Lower leg skin (tissue), 4 donors: ENCODE data around the gene MT1F. TPM values are rescaled to one million over a fixed set of nuclear protein-coding genes. Genes with fewer than 3 reads are reported as not detected.
"Not testable (repeated sequence)": the region's sequence is repeated elsewhere in the genome, so short reads cannot be mapped to it uniquely, and the experiment has no call there.

ENCODE experiments used
- DNase-seq, 2 donors: peaks; one replicate each; pipeline ENCODE4 v3.0.0-alpha.2; 2019; ENCODE audit warnings: low spot score in 2 of 2
- H3K4me3 ChIP-seq: fragments of 200-600 bp; sonication (generic); 2 replicates; pipeline ENCODE4 v1.5.1; 2017; ENCODE audit warnings: mild to moderate bottlenecking, low read depth; ENCODE audit not compliant: poor library complexity, severe bottlenecking
- CTCF ChIP-seq, 3 donors: fragments of 450-650 bp; IDR thresholded peaks; one replicate each; pipeline ENCODE4 v1.5.1; 2016; ENCODE audit warnings: antibody characterized with exemption in 3 of 3, mild to moderate bottlenecking in 3 of 3, moderate library complexity in 2 of 3
- POLR2A ChIP-seq, 2 donors: fragments of 450-650 bp; IDR thresholded peaks; one replicate each; pipeline ENCODE4 v1.6.1; 2016 to 2017; ENCODE audit warnings: antibody characterized with exemption in 2 of 2, mild to moderate bottlenecking in 1 of 2, moderate library complexity in 1 of 2
- WGBS, 2 donors: methylation state at CpG; one replicate each; pipeline ENCODE4 v1.1.5; 2018; 5-methylcytosine and 5-hydroxymethylcytosine counted together
- intact Hi-C: fragments of 100-400 bp; cut with DNase I; formaldehyde crosslinking; loops from one replicate; pipeline ENCODE4 v1.15.0; 2023; ENCODE audit warnings: low total_unique reads
- total RNA-seq, 4 donors: library from RNA; depleted of rRNA; stranded (reverse); fragments of >200 nt; gene quantifications; one replicate each; pipeline ENCODE4 v1.1.0, GENCODE V29; 2016

Gene MT1F
- total RNA-seq, 4 donors from 2014 or later, result 2.1 to 17.2 (median 8.3) TPM

GRCh38 chr16:56670620-56670934, 12.8 kb downstream of the MT1F start:
- 86 to 96% methylated on average over 2 of the region's 2 CpGs for WGBS, 2 donors
- TF ChIP-seq CTCF (IDR thresholded peaks at IDR 0.05), result no peak
- no peak for TF ChIP-seq POLR2A (IDR thresholded peaks at IDR 0.05)
- peak in 1 of 2 donors; percentile 73 for DNase-seq
- intact Hi-C loops, result loop anchor here (10.0 kb wide), 1 partner anchor 124 kb away; no protein-coding TSS in a partner anchor
- H3K4me3 ChIP-seq, result no peak overlapping the region

GRCh38 chr16:56671691-56672090, 13.9 kb downstream of the MT1F start:
- DNase-seq, H3K4me3 ChIP-seq: not testable (repeated sequence)
- intact Hi-C loops, result loop anchor here (10.0 kb wide), 1 partner anchor 123 kb away; no protein-coding TSS in a partner anchor
- 52 to 66% methylated on average over 2 of the region's 2 CpGs for WGBS, 2 donors

- not testable (repeated sequence) for H3K4me3 ChIP-seq
Measured at GRCh38 chr16:56672171-56672570, 14.4 kb downstream of the MT1F start.

GRCh38 chr16:56672761-56673536, 15.2 kb downstream of the MT1F start:
- TF ChIP-seq CTCF (IDR thresholded peaks at IDR 0.05) (no peak), POLR2A (IDR thresholded peaks at IDR 0.05) (no peak)
- DNase-seq, result no peak
- WGBS, 2 donors, result 82 to 83% methylated on average over 11 of the region's 11 CpGs

More at GRCh38 chr16:56672171-56672570, 14.4 kb downstream of the MT1F start:
- 77 to 88% methylated on average over 3 of the region's 3 CpGs for WGBS, 2 donors
- not testable (repeated sequence) for DNase-seq
- intact Hi-C loops, result loop anchor here (10.0 kb wide), 1 partner anchor 123 kb away; no protein-coding TSS in a partner anchor

GRCh38 chr16:56673921-56674320, 16.2 kb downstream of the MT1F start:
- intact Hi-C loops, result loop anchor here (10.0 kb wide), 1 partner anchor 121 kb away; no protein-coding TSS in a partner anchor
- no peak overlapping the region for H3K4me3 ChIP-seq
- DNase-seq, result no peak

More at GRCh38 chr16:56672761-56673536, 15.2 kb downstream of the MT1F start:
- H3K4me3 ChIP-seq, result no peak overlapping the region
- intact Hi-C loops, result loop anchor here (10.0 kb wide), 1 partner anchor 122 kb away; no protein-coding TSS in a partner anchor

GRCh38 chr16:56674570-56674969, 16.8 kb downstream of the MT1F start:
- intact Hi-C loops, result loop anchor here (10.0 kb wide), 1 partner anchor 120 kb away; no protein-coding TSS in a partner anchor
- not testable (repeated sequence) for H3K4me3 ChIP-seq, DNase-seq
- 78 to 81% methylated on average over 6 of the region's 6 CpGs for WGBS, 2 donors

More at GRCh38 chr16:56673921-56674320, 16.2 kb downstream of the MT1F start:
- no peak for TF ChIP-seq POLR2A (IDR thresholded peaks at IDR 0.05)
- TF ChIP-seq CTCF (IDR thresholded peaks at IDR 0.05), result no peak
- 37 to 43% methylated on average over 12 of the region's 12 CpGs for WGBS, 2 donors

- no peak for TF ChIP-seq CTCF (IDR thresholded peaks at IDR 0.05)
- no peak for TF ChIP-seq POLR2A (IDR thresholded peaks at IDR 0.05)
- intact Hi-C loops, result loop anchor here (10.0 kb wide), 1 partner anchor 119 kb away; no protein-coding TSS in a partner anchor
Measured at GRCh38 chr16:56675685-56676210, 18.0 kb downstream of the MT1F start.

More at GRCh38 chr16:56675685-56676210, 18.0 kb downstream of the MT1F start:
- 41 to 57% methylated on average over 31 to 32 of the region's 32 CpGs for WGBS, 2 donors
- no peak overlapping the region for H3K4me3 ChIP-seq
- DNase-seq, result peak in 1 of 2 donors; percentile 82
